HG02759 (cell line): Measurements from ENCODE around the gene GPR37L1.

Experiments used
- ATAC-seq: cut with Tn5 transposase; IDR thresholded peaks from one replicate; pipeline ENCODE4 v1.9.1; 2021; ENCODE audit warnings: mild to moderate bottlenecking, moderate library complexity; ENCODE audit not compliant: unreplicated experiment

GPR37L1 gene

DNA sequence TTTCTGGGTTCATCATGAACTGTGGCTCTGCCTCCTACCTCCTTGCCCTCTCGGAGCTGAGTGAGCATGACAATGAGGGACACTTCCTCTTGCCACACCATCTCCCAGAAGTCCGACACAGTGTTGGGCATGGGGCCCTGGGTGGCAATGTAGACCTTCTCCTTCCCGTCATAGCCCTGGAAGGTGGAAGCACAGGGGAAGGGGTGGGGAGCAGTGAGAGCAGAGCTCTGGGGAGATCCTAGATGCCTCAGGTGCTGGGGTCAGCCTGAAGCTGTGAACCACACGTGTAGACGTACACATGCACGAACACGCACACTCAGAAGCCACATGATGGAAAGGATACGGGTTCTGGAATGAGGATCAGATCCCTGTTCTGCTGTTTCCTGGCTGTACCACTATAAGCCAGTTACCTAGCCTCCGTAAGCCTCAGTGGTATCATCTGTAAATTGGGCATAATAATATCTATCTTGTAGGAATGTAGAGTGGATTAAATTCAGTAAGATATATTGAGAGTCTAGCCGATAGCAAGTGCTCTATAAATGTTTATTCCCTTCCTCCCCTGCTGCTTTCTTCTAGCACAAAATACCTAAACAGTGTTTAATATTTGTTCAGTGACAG, 31.5 kb downstream of the GPR37L1 start:
- no peak for ATAC-seq

DNA sequence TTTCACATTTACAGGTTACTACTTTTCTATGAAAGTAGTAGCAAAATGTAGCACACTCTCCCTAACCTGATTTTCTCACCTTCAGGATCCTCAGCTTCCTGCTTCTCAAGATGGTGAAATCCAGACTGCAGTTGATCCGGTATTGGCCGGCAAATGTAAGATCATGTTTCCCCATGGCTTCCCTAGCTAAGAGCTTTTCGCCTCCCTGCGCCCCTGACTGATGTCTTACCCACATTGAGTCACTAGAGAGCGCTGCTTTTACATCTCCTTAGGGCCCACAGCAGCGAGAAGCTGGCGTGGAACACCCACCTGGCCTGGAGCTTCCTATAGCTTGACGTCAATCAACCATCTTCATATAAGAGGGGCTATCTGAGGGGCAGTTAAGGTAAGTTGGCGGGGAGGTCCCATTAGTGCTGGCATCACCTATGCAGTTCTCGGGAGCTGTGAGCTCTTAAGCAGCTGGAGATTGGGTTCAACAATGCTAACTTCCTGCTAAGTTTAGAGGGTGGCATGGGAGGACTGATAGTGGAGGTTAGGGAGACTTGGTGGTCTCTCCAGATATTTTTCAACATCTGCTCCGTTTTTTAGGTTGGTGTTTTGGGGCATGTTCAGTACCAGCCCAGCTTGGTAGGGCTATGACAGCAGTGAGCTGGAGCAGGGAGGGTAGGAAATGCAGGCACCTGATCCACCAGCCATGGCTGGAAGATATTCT, 32.2 kb downstream of the GPR37L1 start:
- ATAC-seq: no peak

DNA sequence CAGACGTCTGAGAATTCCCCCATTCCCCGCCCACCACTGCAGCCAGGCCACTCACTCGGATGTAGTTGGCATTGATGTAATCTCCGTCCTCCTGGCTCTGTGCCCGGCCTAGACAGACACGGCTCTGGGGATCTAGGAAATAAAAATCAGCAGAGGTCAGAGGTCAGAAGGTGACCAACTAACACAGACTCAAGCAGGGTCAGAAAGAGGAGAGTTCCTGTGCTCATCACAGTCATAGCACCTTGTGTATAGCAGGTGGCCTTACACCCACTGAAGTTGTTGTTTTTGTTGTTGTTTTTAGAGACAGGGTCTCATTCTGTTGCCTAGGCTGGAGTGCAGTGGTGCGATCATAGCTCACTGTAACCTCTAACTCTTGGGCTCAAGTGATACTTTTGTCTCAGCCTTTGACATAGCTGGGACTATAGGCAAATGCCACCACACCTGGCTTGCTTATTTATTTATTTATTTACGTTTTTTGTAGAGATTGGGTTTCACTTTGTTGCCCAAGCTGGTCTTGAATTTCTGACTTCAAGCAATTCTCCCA, 32.8 kb downstream of the GPR37L1 start:
- ATAC-seq: no peak

- ATAC-seq: no peak
These were observed 33.9 kb downstream of the GPR37L1 start for GRCh38 chr1:202156590-202156989.

DNA sequence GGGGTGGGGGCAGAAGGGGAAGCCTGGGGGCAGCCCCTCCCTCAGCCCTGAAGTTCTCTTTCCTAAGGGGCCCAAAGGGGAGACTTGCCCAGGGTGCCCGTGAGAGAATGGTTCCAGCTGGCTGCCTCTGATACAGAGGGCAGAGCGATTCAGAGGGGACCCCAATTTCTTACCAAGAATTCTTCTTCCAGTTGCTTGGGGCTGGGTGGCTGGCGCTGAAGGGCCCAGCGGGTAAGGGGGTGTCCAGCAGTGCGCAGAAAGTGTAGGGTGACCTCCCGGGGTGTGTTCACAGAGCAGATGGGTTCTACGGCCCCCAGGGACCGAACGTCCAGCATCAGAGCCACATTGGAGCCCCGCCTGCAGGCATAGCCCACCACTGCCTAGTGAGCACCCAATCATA, 35.2 kb downstream of the GPR37L1 start:
- no peak for ATAC-seq

DNA sequence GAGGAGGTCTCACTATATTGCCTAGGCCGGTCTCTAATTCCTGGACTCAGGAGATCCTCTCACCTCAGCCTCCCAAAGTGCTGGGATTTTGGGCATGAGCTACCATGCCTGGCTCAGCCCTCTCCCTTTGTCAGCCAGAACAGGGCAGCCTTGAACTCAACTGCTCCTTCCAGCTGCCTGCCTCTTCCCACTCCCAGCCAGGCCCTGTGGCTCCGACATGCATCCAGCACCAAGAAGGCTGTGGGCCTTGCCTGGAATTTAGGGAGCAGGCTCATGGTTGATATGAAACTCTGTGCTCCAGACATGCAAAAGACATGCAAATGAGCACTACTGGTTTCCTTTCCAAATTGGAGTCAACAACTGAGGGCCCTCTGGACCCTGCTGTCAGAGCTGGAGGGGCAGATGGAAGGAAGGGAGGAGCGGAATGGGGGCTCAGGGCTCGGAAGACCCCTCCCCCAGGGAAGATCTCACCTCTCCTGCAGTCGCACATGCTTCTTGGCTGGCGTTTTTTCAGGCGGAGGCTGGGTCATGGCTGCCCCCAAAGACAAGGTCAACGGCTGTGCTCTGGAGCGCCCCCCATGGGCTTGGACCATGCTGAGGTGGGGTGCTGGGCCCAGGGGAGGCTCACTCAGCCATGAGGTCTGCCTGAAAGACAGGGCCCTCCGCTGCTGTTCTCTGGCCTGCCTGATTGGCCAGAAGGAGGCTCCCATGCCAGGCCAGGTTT, 36.3 kb downstream of the GPR37L1 start:
- ATAC-seq: no peak

DNA sequence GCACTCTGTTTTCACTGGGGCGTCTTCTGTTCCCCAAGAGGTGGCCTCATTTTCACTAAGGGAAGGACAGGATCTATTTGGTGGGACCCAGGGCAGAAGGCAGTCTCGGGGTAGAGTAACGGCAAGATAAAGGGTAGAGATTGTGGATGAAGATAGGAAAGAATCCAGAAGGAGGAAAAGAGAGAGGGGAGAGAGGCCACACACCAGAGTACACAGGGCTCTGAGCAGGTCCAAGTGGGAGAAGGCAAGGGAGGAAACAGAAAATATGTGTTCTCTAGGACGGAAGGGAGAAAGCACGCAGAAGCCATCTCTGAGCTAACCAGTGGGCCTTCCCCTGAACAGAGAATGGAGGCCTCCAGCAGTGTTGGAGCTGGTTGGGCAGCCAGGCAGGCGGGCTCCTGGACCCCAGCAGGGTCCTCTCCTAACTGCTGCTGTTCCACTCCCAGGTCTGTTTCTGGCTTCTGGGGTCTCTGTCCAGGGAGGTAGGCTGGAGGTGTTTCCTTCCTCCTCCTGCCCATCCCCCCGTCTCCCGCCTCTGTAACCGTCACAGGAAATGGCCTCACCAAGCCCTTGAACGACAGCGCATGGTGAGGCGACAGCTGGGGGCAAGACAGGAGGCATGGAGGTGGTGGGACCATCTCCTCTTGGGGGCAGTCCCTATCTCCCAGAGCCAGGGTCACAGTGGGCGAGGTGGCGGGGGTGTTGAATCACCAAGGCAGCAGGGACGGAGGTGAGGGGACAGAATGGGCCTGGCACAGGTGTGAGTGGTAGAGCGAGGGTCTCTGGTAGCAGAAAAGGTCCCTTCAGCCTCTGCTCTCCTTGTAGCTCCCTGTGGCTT, 37.0 kb downstream of the GPR37L1 start:
- ATAC-seq: peak; percentile 33

DNA sequence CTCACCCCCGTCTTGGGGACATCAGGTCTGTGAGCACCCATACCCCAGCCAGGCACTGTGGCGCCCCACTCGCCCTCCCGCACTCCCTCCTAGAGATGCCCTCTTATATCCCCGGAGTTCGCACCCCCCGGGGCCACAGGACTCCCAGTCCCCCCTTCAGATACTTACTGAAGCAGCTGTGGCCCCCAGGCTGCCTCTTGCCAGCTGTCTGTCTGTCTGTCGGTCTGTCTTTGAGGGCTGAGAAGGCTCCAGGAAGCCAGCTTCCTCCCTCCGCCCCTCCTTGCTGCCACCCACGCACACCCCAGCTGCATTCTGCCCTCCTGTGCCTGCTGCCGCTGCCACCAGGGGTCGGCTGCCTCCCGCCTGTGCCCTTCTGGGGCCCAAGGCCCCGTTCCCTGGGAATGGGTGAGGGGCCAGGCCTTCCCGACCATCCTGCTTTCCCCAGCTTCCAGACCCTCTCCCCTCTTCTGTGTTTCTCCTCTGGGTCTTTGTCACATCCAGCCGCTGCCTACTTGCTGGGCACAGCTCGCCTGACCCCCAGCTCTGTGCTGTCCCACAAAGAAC, 37.7 kb downstream of the GPR37L1 start, which contains the start of gene PTPN7:
Gene PTPN7, minus strand, starts transcription at position 226 of the 564 bp plus-strand sequence. CDS start 1,200 bp downstream, outside the sequence.
- peak; percentile 65 for ATAC-seq

GRCh38 chr1:202161151-202162046, 38.7 kb downstream of the GPR37L1 start:
- no peak for ATAC-seq

DNA sequence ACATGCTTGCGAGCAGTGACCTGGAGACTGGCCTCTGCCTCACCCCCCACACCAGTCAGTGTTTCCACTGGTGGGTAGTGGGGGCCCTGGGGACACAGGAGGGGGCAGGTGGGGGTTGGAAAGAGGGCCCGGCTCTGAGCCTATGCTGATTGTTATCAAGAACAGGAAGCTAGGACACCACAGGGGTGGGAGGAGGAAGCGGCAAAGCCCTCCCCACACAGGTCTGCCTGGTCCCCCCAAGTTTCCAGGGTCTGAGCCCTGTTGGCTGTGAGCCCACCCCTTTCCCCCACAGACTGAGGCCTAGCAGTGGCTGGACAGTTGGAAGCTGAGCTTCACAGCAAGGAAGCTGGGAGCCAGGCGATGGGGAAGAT, 39.3 kb downstream of the GPR37L1 start:
- peak; percentile 31 for ATAC-seq

GRCh38 chr1:202162418-202163280, 39.9 kb downstream of the GPR37L1 start:
- ATAC-seq: no peak

- ATAC-seq: no peak
These were observed 40.9 kb downstream of the GPR37L1 start for GRCh38 chr1:202163281-202164270.

- ATAC-seq: peak; percentile 57
These were observed 41.7 kb downstream of the GPR37L1 start for GRCh38 chr1:202164271-202165037.

DNA sequence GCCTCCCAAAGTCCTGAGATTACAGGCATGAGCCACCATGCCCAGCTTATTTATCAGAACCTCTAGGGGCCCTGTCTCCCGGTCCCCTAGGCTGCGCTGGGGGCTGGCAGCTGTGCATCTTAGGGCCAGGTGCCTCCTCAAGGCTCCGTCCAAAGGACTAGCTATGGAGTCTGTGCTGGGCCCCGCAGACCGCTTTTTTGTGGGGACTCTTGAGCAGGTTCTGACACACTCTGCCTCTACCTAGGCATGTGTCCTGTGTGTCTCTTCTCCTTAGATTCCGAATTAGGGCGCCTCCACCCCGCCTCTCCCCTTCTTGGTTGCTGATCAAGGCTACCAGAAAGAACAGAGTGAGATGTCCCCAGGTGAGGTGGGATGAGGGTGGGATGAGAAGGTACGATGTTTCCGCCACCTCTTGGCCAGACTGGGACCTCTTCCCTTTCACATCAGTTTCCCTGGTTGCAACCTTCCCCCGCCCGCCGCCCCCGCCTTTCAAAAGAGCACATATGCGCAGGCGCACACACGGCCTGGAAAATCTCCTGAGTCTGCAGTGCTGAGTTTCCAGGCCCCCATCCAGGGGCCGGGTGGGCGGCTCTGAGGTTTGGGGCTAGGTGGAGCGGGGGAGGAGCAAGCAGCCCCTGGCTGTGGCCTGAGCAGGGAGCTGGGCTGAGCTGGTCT, 42.7 kb downstream of the GPR37L1 start:
- no peak for ATAC-seq

GRCh38 chr1:202165942-202166843, 43.5 kb downstream of the GPR37L1 start:
- ATAC-seq: no peak
